Measurements from ENCODE around the gene NUP93.
"Not testable (repeated sequence)": the region's sequence is repeated elsewhere in the genome, so short reads cannot be mapped to it uniquely, and the experiment has no call there.

NUP93 gene

DNA sequence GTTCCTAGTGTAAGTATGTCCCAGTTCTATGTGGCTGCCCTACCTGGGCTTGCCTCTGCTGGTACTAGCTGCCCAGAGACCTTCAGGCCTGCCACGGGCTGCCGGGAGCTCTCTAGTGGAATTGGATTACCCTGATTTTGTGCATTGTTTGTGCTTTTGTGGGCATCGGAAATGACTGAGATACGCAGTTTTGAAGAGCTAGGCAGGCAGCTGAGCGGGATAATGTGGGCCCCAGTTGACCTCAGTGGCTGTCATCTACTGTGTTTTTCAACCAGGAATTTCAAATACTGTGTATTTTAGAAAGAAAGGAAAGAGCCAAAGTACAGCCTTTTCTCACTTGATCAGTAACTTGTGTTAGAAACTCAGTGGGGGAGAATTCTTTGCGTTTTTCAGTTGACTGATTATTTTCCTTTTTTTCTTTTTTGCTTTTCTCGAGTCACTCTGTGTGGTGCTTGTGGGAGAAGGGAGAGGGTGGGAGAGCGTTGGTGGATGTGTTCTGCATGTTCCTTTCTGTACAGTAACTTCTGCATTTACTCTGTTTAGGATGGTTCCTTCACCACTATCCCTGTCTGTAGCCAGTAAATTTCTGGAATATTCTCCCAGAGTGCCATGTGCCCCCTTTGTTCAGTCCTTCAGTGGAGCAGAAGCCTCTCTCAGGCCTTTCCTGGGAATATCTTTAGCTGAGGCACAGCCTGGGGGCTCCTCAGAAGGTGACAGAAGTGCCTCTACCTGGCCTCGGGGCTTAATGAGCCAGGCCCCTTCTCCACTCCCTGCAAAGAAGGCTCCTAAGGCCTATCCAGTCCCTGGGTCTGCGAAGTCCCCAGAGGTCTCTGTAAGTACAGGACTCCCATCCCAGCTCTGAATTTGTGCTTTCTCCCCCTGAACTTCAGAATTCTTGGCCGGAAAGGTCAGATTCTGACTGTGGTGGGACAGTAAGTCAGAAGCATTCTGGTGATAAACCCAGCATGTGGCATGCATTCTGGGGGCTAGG is 120.1 kb downstream of the NUP93 start:
- DNase-seq (ENCODE audit: low read depth in 2 of 2) = no peak

DNA sequence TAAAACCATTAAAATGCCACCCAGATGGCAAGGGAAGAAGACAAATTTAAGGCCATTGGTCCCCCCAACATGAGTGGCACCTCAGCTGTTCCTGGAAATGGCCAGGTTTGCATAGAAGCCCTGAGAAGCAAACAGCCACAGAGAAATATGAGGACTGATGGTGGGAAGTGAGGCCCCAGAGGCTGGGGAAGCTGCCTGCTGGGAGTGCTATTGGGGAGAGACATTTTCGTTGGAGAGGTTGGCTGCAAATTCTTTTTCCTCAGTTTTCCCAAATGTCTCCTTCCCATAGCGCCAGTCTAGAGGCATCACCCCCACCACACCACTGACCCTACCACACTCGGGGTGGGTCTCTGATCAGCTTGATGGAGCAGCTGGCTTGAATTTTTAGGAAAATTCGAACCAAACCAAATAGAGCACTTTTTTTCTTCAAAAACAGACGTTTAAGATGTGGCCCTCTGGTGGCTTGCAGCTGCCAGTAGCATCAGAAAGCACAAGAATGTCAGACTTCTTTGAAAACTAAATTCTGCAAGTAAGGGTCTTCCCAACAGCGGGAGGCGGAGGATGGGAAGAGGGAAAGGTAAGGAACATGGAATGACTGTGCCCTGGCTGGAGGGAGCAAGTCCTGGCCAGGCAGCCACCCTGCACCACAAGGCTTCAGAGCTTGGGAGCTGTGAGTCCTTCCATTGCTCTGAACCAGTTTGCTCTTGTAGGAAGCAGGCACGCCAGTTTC is 121.9 kb downstream of the NUP93 start:
- DNase-seq (ENCODE audit: low read depth in 2 of 2) = no peak

DNA sequence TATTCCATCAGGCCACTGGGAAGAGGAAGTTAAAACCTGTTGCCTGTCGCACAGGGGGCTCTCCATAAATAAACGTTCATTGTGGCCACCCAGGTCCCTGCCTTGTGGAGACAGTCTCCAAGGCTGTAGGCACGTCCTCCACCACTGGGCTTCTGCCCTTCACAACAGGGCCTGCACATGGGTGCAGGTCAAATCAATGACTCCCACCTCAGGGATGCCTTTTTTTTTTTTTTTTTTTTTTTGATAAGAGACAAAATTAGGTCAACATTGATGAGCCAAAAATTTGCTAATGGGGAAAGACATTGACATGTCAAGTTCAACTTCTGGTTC is 122.4 kb downstream of the NUP93 start:
- DNase-seq (ENCODE audit: low read depth in 2 of 2) = no peak

DNA sequence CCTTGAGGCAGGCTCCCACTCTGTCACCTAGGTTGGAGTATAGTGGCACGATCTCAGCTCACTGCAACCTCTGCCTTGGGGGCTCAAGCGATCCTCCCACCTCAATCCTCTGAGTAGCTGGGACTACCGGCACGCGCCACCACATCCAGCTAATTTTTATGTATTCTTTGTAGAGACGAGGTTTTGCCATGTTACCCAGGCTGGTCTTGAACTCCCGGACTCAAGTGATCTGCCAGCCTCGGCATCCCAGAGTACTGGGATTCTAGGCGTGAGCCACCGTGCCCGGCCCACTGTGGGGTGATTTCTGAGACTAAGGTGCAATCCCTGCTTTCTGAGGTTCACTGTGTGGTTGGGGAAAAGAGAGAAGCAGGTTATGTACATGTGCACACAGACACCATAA is 123.0 kb downstream of the NUP93 start:
- DNase-seq (ENCODE audit: low read depth in 2 of 2) = no peak

DNA sequence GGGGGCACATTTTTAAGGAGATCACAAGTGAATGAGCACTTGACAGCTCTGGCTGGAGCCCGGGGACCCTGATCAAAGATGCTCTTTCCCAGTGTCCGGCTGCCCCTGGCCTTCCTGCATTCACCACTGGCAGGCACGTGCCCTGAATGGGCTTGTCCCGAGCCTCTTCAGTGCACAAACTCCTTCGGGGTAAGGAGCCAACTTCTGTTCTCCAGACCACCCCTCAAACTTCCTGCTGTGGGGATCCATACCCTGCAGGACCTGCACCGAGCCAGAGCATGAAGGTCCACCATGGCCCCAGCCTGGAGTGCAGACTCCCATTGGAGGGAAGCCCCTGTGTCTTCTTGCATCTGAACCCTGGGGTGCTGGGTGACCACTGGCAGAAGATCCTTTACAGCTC is 125.3 kb downstream of the NUP93 start:
- no peak for DNase-seq (ENCODE audit: low read depth in 2 of 2)

DNA sequence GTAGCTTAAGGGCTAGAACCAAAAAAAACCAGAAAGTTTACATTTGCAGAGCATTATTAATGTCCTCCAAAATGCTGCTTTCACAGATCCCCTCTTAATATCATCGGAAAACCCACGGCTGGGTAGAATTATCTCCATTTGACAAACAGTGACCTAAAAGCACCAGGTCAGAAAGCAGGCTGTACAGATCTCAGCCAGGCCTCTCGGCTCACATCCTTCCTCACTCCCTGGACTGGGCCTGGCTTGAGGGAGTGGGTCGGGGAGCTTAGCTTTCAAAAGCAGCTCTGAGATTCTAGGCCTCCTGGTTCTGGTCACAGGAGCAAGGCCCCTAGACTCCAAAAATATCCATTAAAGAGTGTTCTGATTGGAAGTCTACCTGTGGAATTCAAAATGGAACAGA is 126.0 kb downstream of the NUP93 start:
- DNase-seq (ENCODE audit: low read depth in 2 of 2) = no peak

DNA sequence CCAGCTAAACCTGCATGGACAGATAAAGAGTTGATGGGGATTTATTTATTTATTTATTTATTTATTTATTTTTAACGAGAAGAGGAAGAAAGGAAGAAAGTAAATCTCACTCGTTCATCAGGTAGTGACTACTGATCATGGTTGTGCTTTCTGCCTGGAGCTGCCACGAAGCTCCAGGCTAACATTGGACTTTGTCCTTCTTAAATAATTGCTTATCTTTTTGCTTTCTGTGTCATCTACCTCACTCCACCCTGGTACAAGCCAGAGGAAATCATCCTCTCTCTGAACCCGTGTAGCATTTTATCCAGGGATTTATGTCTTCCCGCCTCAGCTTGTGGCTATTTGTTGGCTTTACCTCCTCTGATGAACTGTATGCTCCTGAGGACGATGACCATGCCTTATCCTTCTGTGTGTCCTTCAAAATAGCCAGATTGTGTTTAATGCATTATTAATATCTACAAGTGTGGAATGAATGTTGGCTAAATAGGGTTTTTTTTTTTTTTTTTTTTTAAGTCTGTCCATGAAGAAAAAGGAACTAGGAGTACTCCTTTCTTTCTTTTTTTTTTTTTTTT is 127.0 kb downstream of the NUP93 start:
- DNase-seq (ENCODE audit: low read depth in 2 of 2) = no peak

DNA sequence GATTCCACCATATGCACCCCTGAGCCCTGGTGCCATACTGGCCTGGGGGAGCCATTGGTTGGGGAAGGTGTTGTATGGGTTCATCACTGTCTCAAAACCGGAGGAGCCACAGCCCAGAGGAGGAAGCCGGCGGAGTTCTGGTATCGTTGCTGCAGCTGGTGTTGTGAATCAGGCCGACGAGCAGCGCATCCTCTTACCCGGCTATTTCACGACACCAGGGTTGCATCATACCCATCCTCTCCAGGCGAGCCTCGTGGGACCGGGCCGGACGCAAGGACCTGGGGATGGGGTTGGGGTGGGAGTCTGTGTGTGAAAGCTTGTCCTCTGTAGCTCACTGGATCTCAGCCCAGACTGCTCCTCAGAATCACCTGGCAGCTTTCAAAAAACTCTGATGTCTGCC is 128.4 kb downstream of the NUP93 start:
- DNase-seq (ENCODE audit: low read depth in 2 of 2) = no peak

DNA sequence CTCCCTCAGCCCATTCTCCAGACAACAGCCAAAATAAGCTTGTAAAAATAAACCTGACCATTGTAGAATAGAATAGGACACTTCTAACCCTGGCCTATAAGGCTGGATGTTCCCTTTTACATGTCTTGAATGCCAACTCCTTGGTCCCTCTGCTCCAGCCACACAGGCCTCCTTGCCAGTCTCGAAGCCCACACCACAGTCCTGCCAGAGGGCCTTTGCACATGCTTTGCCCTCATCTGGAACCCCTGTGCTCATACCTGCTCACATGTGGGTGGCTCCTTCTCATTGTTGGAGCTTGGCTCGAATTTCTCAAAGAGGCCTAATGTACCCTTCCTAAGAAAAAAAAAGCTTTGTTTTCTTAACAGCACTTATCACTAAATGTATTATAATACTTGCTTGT is 129.7 kb downstream of the NUP93 start:
- no peak for DNase-seq (ENCODE audit: low read depth in 2 of 2)

DNA sequence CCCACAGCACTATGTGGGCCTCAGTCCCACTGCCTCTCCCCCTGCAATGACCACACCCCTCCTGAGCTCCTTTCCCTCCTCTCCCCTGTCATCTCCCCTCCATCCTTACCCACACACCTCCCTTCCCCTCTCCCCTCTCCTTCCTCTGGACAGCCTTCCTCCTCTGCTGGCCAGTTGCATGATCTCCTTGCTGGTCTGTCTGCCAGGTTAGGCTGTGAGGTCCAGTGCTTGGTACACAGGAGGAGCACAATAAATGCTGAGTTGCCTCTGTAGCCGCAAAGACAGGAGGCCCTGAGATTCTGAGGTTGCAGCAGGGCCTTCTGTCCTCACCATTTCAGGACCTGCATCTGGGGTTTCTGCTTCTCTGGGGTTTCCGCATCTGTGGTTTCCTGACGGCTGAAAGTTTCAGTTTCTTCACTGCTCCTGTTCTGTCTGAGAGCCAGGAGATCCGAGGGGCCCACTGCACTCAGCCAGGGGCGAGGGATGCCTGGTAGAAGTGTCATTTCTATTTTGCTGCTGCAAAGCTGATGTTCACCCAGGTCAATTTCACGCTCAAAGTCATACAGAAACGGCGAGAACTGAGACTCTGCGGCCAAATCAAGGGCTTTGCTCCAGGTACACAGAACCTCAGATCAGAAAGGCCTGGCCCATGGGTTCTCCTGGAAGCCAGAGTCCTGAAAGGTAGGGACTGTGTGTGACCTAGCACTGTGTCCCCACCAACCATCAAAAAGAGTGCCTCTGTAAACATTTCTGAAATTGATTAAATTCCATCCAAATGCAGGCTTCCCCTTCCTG is 130.5 kb downstream of the NUP93 start:
- no peak for DNase-seq (ENCODE audit: low read depth in 2 of 2)

DNA sequence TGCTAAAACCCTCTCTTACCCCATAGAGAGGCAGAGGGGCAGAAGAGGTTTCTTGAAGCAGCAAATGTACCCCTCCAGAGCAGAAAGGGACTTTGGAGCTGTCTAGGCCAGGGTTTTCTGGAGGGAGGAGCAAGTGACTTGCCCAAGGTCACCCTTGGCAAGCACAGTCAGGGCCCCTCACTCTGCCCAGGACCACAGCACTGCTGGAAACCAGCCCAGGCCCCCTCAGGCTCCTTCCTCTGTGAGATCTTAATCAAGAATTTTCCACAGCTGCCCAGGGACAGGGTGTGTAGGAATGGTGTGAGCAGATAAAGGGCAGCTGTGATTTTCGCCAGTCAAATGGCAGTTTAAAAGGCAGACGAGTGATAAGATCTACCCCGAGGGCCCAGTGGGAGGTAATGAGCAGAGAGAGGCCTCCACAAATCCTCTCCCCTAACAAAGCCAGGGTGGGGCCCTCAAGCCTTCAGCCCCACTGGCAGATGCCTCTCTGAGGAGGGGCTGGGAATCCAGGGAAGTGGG is 131.2 kb downstream of the NUP93 start:
- DNase-seq (ENCODE audit: low read depth in 2 of 2) = no peak

DNA sequence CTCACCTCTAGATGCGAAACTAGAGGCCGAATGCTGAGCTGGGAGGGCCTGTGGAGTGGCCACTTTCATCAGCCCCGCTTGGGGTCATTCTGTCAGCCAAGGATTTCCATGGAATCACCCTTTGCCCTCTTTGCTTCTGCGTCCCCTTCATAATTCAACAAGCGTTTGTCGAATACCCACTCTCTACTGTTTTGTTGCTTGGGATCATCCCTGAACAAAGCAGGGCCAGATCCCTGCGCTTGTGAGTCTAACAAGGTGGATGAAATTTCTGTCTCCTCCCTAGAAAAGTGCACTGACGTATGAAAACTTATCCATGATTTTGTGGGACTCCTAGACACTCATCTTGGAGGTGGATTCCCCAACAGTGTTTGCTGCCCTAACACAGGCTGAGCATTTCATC is 131.8 kb downstream of the NUP93 start:
- no peak for DNase-seq (ENCODE audit: low read depth in 2 of 2)

DNA sequence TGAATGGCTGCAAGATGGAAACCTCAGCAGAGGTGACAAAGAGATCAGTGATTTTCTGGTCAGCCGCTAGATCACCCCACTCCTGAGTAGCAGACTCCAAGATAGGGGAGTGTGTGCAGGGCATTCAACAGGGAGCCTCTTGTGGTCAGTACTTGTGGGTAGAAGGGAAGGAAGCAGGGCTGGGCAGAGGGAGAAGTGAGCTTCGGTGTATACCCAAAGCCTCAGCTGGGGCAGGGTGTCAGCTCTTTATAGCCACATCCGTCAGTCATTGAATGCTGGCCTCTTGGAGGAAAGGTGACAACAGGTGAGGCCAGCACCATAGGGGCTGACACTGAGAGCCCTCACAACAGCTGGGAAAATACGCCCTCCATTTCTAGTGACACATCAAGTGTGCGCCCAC is 132.8 kb downstream of the NUP93 start:
- DNase-seq (ENCODE audit: low read depth in 2 of 2) = no peak

DNA sequence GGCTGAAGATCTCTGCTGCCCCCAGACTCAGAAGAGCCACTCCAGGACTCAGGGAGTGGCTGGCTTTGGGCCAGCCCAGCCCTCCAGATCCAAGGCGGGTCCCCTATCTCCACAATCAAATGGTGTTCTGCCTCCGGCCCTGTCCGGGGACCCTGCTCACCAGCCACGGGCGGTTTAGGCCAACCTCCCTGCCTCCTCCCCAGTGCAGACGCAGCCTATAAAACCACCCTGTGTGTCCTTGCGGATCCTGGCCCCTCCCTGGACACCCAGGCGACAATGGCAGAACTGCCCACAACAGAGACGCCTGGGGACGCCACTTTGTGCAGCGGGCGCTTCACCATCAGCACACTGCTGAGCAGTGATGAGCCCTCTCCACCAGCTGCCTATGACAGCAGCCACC is 135.0 kb downstream of the NUP93 start, which contains the start of gene SLC12A3:
SLC12A3 (plus strand) TSS at position 248 of the 400 bp plus-strand sequence; CDS start at position 277, 29 bp downstream.
- no peak for DNase-seq (ENCODE audit: low read depth in 2 of 2)

DNA sequence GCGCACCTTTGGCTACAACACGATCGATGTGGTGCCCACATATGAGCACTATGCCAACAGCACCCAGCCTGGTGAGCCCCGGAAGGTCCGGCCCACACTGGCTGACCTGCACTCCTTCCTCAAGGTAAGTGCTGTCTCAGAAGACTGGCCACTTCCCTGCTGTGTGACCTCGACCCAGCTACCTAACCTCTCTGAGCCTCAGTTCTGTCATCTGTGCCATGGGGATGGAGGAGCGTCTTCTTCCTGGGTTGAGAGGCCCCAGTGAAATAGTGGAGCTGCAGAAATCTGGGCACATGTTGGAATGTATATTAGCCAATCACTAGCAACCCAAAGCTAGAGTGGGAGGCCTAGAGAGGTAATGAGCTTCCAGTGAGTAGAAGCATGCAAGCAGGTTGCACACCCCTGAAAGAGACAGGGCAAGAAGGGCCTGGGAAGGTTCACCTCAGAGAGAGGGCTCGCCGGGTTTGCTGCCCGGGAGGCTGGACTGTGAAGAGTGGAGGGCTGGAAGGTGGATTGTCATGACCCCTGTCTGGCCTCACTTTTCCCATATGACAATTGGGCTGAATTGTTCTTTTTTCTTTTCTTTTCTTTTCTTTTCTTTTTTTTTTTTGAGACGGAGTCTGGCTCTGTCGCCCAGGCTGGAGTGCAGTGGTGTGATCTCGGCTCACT is 135.6 kb downstream of the NUP93 start:
- DNase-seq (ENCODE audit: low read depth in 2 of 2) = no peak

DNA sequence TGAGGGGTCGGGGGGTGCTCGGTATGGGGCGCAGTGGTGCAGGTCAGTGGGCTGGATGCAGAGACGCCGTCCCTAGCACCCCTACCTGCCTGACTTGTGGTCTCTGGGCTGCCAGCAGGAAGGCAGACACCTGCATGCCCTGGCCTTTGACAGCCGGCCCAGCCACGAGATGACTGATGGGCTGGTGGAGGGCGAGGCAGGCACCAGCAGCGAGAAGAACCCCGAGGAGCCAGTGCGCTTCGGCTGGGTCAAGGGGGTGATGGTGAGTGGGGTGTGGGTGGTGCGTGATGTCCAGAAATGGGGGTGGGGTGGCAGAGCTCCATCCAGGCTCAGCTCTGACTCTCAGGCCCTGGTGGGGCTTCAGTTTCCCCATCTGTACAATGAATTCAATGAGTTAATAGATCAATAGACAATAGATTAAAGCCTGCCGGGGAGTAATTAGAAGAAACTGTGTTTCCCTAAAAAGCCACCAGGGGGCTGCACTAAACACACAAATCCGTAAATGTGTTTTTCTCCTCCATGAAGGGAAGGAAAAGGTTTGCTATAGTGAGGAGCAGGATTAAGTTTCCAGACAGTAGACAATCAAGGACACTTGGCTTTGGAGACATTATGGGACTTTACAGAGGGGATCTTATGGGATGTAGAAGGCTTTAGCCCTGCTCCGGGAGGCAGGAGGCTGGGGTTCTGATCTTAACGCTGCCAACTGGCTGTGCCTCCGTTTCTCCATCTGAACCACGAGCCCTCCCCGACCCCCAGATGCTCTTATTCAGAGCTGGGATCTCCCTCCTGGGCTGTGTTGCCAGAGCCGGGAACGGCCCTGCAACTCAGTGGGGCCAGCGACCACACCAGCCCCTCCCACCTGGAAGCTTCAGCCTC is 137.3 kb downstream of the NUP93 start:
- DNase-seq (ENCODE audit: low read depth in 2 of 2) = no peak

DNA sequence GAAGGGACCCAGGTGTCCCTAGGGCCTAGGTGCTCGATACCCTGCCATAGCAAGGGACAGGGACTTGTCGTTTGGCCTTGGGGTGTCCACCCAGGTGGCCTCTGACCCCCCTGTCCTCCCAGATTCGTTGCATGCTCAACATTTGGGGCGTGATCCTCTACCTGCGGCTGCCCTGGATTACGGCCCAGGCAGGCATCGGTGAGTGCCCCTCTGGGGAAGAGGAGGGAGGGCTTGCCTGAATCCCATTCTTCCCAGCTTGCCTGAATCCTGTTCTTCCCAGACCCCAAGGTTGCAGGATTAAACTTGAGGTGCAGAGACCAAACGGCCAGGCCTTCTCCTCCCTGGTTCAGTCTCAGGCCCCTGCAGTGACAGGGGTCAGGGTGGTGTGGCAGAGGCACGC is 138.2 kb downstream of the NUP93 start:
- DNase-seq (ENCODE audit: low read depth in 2 of 2) = no peak

DNA sequence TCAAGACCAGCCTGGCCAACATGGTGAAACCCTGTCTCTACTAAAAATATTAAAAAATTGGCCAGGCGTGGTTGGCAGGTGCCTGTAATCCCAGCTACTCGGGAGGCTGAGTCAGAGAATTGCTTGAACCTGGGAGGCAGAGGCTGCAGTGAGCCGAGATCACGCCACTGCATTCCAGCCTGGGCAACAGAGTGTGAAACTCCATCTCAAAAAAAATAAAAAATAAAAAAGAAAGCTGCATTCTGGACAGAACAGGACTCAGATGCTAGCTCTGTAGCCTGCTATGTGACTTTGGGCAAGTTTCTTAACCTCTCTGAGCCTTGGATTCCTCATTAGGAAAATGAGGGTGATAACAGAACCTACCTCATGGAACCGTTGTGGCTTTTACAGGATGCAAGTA is 138.8 kb downstream of the NUP93 start:
- not testable (repeated sequence) for DNase-seq (ENCODE audit: low read depth in 2 of 2)

DNA sequence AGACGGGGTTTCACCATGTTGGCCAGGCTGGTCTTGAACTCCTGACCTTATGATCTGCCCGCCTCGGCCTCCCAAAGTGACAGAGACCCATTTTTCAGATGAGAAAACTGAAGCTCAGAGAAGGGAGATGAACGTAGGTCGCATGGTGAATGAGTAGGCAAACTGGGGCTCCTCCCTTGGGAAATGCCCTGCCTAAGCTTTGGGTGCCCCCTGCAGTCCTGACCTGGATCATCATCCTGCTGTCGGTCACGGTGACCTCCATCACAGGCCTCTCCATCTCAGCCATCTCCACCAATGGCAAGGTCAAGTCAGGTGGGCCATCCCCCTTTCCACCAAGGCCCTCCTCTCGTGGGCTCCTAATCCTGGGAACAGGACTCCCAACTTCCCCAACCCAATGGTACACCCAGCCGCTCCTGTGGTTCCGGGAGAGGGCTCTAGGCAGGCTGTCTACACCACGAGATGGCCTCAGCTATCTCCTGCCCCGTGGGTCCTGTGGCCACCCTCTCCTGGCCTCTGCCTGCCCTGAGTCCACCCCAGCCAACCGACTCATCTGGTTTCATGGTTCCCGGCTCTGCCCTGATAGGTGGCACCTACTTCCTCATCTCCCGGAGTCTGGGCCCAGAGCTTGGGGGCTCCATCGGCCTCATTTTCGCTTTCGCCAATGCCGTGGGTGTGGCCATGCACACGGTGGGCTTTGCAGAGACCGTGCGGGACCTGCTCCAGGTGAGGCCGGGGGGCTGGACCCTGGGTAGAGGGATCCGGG is 139.8 kb downstream of the NUP93 start:
- DNase-seq (ENCODE audit: low read depth in 2 of 2) = no peak
